ENCODE measurements around the gene PTPRN2. TPM values are rescaled to one million over a fixed set of nuclear protein-coding genes. Genes with fewer than 3 reads are reported as not detected.
"Not testable (repeated sequence)": the region's sequence is repeated elsewhere in the genome, so short reads cannot be mapped to it uniquely, and the experiment has no call there.

The PTPRN2 gene
- total and polyA plus RNA-seq, 5 experiments from 2014 or later = 0.69 to 1.5 (median 0.99) TPM

DNA sequence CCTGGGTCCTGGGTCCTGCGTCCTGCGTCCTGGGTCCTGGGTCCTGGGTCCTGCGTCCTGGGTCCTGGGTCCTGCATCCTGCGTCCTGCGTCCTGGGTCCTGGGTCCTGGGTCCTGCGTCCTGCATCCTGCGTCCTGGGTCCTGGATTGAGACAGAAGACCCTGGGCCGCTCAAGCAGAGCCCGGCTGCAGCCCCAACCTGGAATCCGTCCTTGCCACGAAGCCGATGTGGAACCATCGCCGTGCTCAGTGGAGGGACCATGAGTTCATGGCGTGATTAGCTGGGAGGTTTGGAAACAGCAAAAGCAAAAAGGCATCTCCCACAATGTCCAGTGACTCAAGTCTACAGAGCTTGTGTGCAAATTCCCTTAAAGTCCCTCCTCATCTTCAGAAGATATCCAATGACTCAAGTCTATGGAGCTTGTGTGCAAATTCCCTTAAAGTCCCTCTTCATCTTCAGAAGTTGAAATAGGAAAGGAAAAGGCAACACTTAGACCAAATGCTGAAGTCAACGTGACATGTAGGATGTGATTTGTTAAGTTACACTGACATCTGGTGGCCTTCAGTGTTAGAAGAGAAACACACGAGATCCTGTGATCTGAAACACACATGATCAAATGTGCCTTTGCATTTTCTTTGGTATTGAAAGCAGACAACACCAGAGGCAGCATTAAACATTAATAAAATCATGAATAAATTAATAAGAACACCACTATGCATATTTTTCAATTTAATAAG lies 179.9 kb downstream of the PTPRN2 start:
- H3K4me1 Mint-ChIP-seq = no peaks in the 10 kb centered on the region
- H3K4me3 Mint-ChIP-seq = no peak overlapping the region
- H3K27me3 Mint-ChIP-seq = peaks cover 0 to 12% (median 4%) of the 10 kb centered on the region in 5 donors
- no peaks in the 10 kb centered on the region for H3K9me3 Mint-ChIP-seq
- no peaks in the 10 kb centered on the region for H3K36me3 Mint-ChIP-seq
- POLR2A ChIA-PET = no interaction called here
- H3K27ac Mint-ChIP-seq = peak overlapping the region in 1 of 10 donors; percentile 3
- no peak for ATAC-seq
- DNase-seq = peak in 1 of 10 donors; percentile 6

DNA sequence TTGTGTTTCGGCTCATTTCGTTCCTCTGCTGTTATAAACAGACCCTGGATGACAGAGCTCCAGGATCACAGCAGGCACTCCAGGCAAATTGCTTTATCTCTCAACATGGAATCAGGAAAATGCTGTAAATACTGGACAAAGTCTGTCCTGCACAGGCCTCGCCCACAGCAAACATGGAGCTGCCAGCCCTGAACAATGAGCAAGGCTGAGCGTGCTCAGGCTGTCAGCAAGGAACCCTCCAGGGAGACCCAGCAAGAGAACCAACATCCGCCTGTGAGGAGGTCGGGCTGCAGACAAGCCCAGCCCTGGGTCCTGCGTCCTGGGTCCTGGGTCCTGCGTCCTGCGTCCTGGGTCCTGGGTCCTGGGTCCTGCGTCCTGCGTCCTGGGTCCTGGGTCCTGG lies 180.8 kb downstream of the PTPRN2 start:
- Mint-ChIP-seq H3K4me3 (no peak overlapping the region), H3K4me1 (no peaks in the 10 kb centered on the region), H3K27me3 (peaks cover 0 to 21% (median 5%) of the 10 kb centered on the region in 5 donors), H3K27ac (no peak overlapping the region), H3K9me3 (no peaks in the 10 kb centered on the region), H3K36me3 (no peaks in the 10 kb centered on the region)
- POLR2A ChIA-PET = no interaction called here
- ATAC-seq = no peak
- peak in 1 of 10 donors; percentile 40 for DNase-seq

DNA sequence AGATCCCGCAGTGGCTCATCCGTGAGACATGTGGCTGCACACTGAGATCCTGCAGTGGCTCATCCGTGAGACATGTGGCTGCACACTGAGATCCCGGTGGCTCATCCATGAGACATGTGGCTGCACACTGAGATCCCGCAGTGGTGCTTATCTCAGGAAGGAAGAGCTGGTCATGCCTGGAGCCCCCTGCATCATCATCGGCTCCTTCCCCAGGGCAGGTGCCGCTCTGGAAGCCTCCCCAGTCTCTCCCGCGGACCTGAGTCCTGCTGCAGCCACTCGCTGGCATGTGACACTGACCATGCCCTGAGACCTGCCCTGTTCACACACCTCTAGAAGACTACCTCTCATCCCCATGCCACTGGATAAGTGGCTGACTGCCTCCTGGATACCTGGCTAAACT lies 181.3 kb downstream of the PTPRN2 start:
- H3K9me3 Mint-ChIP-seq = no peaks in the 10 kb centered on the region
- no peaks in the 10 kb centered on the region for H3K4me1 Mint-ChIP-seq
- no peaks in the 10 kb centered on the region for H3K36me3 Mint-ChIP-seq
- no peak overlapping the region for H3K4me3 Mint-ChIP-seq
- POLR2A ChIA-PET = no interaction called here
- no peak overlapping the region for H3K27ac Mint-ChIP-seq
- ATAC-seq = no peak
- DNase-seq = peak in 1 of 10 donors; percentile 32
- peaks cover 0 to 26% (median 8%) of the 10 kb centered on the region in 5 donors for H3K27me3 Mint-ChIP-seq

DNA sequence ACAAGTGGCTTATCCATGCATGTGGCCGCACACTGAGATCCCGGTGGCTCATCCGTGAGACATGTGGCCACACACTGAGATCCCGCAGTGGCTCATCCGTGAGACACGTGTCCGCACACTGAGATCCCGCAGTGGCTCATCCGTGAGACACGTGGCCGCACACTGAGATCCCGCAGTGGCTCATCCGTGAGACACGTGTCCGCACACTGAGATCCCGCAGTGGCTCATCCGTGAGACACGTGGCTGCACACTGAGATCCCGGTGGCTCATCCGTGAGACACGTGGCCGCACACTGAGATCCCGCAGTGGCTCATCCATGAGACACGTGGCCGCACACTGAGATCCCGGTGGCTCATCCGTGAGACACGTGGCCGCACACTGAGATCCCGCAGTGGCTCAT lies 181.9 kb downstream of the PTPRN2 start:
- POLR2A ChIA-PET, ATAC-seq, H3K9me3 Mint-ChIP-seq, H3K4me1 Mint-ChIP-seq, H3K36me3 Mint-ChIP-seq, DNase-seq, H3K27ac Mint-ChIP-seq, H3K4me3 Mint-ChIP-seq: not testable (repeated sequence)
- H3K27me3 Mint-ChIP-seq = peaks cover 0 to 31% (median 7%) of the 10 kb centered on the region in 5 donors

DNA sequence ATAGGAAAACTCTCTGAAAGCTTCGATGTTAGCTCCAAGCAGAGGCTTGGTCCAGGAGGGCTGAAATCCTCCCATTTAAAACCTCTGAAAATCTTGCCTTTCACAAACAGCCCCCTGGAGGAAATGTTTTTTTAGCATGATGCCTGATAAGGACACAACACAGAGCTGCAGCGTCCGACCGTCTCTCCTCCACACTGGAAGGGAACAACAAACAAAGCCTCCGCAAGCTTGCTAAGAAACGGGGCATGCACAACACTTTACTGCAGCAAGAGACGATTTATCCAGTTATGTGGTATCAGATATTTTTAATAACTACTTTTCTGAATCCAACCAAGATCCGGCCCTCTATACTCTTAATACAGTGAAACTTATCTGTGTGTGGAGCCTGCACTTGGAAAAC lies 182.3 kb downstream of the PTPRN2 start:
- DNase-seq (no peak), ATAC-seq (no peak)
- Mint-ChIP-seq H3K4me1 (no peaks in the 10 kb centered on the region), H3K4me3 (no peak overlapping the region), H3K27me3 (peaks cover 0 to 31% (median 6%) of the 10 kb centered on the region in 5 donors), H3K27ac (no peak overlapping the region), H3K9me3 (no peaks in the 10 kb centered on the region), H3K36me3 (no peaks in the 10 kb centered on the region)
- POLR2A ChIA-PET = no interaction called here

DNA sequence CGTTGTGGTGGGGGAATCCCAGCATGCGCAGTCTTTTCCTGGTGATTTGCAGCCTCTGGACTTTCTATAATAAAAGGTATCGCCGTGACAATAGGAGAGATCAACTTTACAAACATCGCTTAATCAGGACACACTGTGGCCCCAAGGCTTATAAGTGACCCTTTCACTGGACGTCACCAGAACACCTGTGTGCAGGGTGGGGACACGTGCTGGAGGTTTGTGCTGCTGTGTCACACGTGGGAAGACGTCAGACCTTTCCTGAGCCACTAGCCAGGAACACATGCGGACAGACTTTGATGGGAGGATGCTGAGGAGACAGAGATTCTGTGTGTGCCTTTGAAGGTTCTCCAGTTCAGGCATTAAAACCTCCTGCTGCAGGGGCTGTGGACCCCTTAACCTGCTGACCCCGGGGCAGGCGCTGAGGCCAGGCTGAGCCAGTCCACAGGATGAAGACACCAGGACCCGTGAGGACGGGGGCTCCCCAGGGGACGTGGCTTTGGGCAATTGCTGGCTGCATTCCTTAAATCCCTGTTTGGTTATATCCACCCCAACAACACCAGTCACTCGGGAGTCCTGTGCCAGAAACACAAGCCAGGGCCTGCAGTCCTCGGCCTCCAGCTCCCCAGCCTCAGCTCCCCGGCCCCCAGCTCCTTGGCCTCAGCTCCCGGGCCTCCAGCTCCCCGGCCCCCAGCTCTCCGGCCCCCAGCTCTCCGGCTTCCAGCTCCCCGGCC lies 183.4 kb downstream of the PTPRN2 start:
- H3K4me3 Mint-ChIP-seq = no peak overlapping the region
- POLR2A ChIA-PET = no interaction called here

DNA sequence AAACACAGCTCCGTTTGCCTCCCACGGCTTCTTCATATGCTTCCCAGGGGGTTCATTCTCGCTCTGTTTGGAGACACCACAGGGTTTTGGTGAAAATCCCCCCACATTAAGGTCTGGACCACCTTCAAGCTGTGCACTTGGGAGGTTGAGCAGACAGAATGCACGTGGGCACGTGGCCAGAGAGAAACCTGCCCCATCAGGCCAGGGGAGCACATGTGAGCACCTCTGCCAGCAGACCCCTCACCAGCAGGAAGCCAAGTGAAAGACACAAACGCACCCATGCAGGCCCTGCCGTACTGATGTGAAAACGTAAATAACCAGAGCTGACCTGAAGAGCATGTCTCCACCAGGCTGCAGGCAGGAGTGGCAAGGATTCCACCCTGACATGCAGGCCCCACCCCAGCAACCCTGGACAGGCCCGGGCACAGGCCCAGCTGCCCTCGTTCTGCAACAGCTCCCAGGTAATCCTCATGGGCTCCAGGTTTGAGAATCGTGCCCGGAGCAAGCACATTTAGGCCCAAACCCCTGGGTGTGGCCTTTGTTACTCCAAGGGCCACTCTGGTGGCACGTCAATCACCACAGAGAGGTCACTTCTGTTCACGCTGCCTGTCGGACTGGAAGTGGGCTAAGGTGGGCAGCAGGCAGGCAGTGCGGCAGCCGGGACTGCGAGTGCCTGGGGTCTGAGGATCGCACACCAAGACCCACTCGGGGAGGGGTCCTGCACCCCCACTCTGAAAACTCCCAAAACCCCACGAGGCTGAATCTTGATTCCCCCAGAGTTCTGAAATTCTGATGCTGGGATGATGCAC lies 184.4 kb downstream of the PTPRN2 start:
- H3K9me3 Mint-ChIP-seq = peaks cover 2 to 13% (median 9%) of the 10 kb centered on the region in 9 donors
- H3K36me3 Mint-ChIP-seq = peaks cover 0 to 8% (median 0%) of the 10 kb centered on the region in 3 donors
- no peak overlapping the region for H3K27ac Mint-ChIP-seq
- no peaks in the 10 kb centered on the region for H3K4me1 Mint-ChIP-seq
- DNase-seq (no peak), ATAC-seq (no peak)
- peaks cover 0 to 26% (median 2%) of the 10 kb centered on the region in 5 donors for H3K27me3 Mint-ChIP-seq
- POLR2A ChIA-PET = no interaction called here
- H3K4me3 Mint-ChIP-seq = no peak overlapping the region

More for the DNA sequence above, 183.4 kb downstream of the PTPRN2 start:
- Mint-ChIP-seq H3K4me1 (no peaks in the 10 kb centered on the region), H3K9me3 (peaks cover 0 to 3% (median under 1%) of the 10 kb centered on the region in 9 donors), H3K27me3 (peaks cover 0 to 26% (median 2%) of the 10 kb centered on the region in 5 donors), H3K27ac (no peak overlapping the region), H3K36me3 (no peaks in the 10 kb centered on the region)
- ATAC-seq = no peak
- DNase-seq = no peak

DNA sequence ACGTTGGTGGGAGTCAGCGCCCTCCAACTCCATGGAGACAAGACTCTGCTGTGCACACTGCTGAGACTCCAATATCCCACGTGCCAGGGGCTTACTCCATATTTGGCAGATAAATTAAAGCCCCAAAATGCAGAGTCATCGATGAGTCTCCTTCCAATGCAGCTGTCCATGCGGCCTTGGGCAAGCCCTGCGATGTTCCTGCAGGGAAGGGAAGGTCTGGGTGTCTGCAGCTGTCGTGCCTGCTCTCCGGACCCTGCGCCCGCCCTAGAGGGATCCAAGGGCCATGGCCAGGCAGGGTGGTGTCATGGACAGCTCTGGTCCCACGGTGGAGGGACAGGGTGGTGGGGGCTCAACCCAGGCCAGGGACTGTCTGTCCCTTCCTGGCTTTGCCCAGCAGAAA lies 185.2 kb downstream of the PTPRN2 start:
- Mint-ChIP-seq H3K4me1 (no peaks in the 10 kb centered on the region), H3K27me3 (peaks cover 0 to 26% (median 2%) of the 10 kb centered on the region in 5 donors), H3K27ac (no peak overlapping the region), H3K9me3 (peaks cover 2 to 19% (median 9%) of the 10 kb centered on the region in 9 donors), H3K36me3 (peaks cover 0 to 8% (median 0%) of the 10 kb centered on the region in 3 donors), H3K4me3 (no peak overlapping the region)
- POLR2A ChIA-PET = no interaction called here
- DNase-seq = no peak
- ATAC-seq = no peak

DNA sequence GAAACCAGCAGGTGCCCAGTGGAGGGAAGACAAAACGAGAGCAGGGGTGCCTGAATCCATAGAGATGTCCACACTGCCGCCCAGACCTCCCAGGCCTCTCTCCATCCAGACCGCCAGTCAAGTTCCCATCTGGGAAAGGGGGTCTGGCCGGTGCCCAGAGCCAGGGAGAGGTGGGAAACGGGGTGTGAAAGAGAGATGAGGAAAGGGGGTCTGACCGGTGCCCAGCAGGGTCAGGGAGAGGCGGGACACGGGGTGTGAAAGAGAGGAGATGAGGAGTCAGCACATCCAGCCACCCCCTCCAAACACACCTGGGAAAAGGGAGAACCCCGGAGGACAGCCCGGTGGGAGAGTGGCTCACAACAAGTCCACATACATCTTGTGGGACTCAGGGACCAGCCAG lies 185.8 kb downstream of the PTPRN2 start:
- Mint-ChIP-seq H3K4me3 (no peak overlapping the region), H3K27me3 (peaks cover 0 to 26% (median 2%) of the 10 kb centered on the region in 5 donors), H3K27ac (no peak overlapping the region), H3K36me3 (peaks cover 0 to 8% (median 0%) of the 10 kb centered on the region in 3 donors), H3K4me1 (no peaks in the 10 kb centered on the region), H3K9me3 (peaks cover 2 to 20% (median 9%) of the 10 kb centered on the region in 9 donors)
- ATAC-seq (no peak), DNase-seq (no peak)
- POLR2A ChIA-PET = no interaction called here

DNA sequence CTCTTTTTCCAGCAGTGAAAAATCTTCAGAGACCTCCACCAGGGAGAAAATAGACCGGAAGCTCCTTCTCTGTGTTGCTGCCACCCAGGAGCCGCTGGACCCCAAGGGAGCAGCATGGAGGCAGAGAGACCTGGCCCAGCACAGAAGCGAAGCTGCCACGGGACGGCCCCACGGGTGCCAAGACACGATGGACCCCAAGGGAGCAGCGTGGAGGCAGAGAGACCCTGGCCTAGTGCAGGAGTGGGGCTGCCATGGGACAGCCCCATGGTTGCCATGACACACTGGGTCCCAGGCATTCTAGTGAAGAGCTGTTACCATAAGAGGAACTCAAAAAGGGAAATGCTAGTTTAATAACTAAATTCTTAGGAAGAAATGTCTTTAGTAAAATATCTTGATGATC lies 186.3 kb downstream of the PTPRN2 start:
- Mint-ChIP-seq H3K36me3 (peaks cover 0 to 8% (median 0%) of the 10 kb centered on the region in 3 donors), H3K27ac (no peak overlapping the region), H3K27me3 (peaks cover 0 to 26% (median 2%) of the 10 kb centered on the region in 5 donors), H3K9me3 (peaks cover 2 to 20% (median 9%) of the 10 kb centered on the region in 9 donors), H3K4me3 (no peak overlapping the region), H3K4me1 (peaks cover 0 to 2% (median 0%) of the 10 kb centered on the region in 4 donors)
- DNase-seq (no peak), ATAC-seq (no peak)
- POLR2A ChIA-PET = no interaction called here

DNA sequence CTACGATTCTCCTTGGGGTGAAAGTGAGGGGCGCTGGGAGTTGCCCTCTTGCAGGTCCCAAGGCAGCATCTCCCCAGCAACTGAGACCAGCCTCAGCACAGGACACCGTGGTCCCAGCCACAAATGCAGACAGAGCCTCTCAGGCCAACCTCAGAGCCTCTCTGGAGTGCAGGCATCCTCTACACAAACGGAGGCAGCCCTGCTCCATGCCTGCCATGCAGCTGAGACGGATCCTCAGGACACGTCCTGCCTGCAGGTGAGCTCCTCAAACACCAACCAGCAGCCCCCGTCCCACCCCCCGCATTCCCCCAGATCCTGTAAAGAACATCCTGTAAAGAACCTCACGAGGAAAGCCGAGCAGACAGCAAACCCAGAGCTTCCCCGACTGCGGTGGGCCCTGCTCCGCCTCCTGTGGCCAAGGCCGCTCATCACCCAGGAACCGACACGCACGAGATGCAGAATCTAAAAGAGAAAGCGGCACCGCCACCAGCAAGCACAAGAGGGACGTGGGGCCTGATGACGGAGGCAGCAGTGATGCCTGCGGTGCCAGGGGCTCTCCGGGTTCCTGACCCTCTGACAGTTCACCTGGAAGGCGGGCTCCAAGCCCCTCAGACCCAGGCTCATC lies 186.9 kb downstream of the PTPRN2 start:
- no peak for DNase-seq
- no peak overlapping the region for H3K4me3 Mint-ChIP-seq
- no peak overlapping the region for H3K27ac Mint-ChIP-seq
- H3K36me3 Mint-ChIP-seq = peaks cover 0 to 8% (median 0%) of the 10 kb centered on the region in 3 donors
- POLR2A ChIA-PET = no interaction called here
- peaks cover 0 to 2% (median 0%) of the 10 kb centered on the region in 4 donors for H3K4me1 Mint-ChIP-seq
- H3K27me3 Mint-ChIP-seq = peaks cover 0 to 26% (median 2%) of the 10 kb centered on the region in 5 donors
- H3K9me3 Mint-ChIP-seq = peaks cover 2 to 20% (median 9%) of the 10 kb centered on the region in 9 donors
- no peak for ATAC-seq

DNA sequence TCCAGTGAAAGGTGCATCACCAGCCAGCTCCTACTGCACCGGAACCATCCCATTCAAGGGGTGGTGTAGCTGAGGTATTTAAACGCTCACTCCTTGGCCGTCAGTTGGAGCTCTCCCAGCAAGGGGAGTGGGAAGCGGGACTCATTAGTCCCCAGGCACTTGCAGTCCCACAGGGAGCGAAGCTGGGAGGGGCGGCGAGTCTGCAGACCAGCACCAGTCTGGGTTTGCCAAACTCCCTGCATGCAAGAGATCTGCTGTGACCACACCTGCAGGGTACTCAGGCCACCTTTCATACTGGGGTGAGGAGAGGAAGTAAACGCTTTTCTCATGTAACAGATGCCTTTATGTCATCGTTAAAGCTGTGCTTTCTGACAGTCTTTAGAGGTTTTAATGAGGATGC lies 187.9 kb downstream of the PTPRN2 start:
- POLR2A ChIA-PET = no interaction called here
- Mint-ChIP-seq H3K9me3 (peaks cover 2 to 20% (median 9%) of the 10 kb centered on the region in 9 donors), H3K4me3 (no peak overlapping the region), H3K27ac (no peak overlapping the region), H3K27me3 (peaks cover 0 to 26% (median 2%) of the 10 kb centered on the region in 5 donors), H3K4me1 (peaks cover 0 to 2% (median 0%) of the 10 kb centered on the region in 4 donors), H3K36me3 (peaks cover 0 to 8% (median 0%) of the 10 kb centered on the region in 3 donors)
- DNase-seq = no peak
- no peak for ATAC-seq

Data from naive thymus-derived CD8-positive, alpha-beta T cell (primary cell).